NCI-H146 treated with DMSO at 0.1 percent for 48 hours (cell line): ENCODE results near the gene CDC73.
"Not testable (repeated sequence)": the region's sequence is repeated elsewhere in the genome, so short reads cannot be mapped to it uniquely, and the experiment has no call there.

Experiments
- DNase-seq: peaks from one replicate; lab custom pipeline; 2025; ENCODE audit not compliant: unreplicated experiment; lab: John Stamatoyannopoulos, UW

CDC73 gene

DNA sequence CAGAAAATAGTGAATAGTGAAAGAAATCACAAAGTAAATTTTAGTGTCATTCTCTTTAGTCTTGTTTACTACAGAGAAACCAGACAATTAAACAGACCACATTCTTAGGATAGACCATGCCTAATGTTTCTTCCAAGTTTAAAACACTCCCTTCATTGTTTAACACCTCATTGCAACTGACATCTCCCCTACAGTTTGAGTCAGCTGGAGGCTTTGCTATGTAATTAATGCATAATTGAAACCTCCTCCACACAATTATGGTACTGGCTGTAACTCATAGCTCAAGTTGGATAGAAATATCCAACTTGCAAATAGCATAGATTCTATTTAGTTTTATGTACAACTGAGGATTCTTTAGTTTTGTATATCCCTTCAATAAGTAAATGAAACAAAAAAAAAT lies 99.8 kb downstream of the CDC73 start:
- DNase-seq: peak; percentile 5

- peak; percentile 5 for DNase-seq
These were observed 100.3 kb downstream of the CDC73 start for GRCh38 chr1:193222056-193222615.

DNA sequence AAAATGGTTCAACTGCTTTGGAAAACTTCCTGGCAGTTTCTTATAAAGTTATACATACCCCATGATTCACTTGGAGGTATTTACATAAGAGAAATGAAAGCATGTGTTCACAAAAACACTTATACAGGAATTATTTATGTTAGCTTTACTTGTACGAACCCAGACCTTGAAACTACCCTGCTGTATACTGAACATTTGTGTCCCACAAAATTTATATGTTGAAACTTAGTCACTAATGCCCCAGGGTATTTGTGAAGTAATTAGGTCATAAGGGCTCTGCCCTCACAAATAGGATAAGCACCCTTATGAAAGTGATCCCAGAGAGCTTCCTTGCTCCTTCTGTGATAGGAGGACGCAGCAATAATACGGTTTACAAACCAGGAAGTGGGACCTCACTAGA lies 107.3 kb downstream of the CDC73 start:
- DNase-seq: no peak

- not testable (repeated sequence) for DNase-seq
These were observed 109.3 kb downstream of the CDC73 start for GRCh38 chr1:193231146-193231545.

- DNase-seq: no peak
These were observed 112.7 kb downstream of the CDC73 start for GRCh38 chr1:193234530-193234929.

- no peak for DNase-seq
These were observed 115.6 kb downstream of the CDC73 start for GRCh38 chr1:193237381-193237978.

GRCh38 chr1:193240609-193241008 lies 118.8 kb downstream of the CDC73 start:
- DNase-seq: no peak

DNA sequence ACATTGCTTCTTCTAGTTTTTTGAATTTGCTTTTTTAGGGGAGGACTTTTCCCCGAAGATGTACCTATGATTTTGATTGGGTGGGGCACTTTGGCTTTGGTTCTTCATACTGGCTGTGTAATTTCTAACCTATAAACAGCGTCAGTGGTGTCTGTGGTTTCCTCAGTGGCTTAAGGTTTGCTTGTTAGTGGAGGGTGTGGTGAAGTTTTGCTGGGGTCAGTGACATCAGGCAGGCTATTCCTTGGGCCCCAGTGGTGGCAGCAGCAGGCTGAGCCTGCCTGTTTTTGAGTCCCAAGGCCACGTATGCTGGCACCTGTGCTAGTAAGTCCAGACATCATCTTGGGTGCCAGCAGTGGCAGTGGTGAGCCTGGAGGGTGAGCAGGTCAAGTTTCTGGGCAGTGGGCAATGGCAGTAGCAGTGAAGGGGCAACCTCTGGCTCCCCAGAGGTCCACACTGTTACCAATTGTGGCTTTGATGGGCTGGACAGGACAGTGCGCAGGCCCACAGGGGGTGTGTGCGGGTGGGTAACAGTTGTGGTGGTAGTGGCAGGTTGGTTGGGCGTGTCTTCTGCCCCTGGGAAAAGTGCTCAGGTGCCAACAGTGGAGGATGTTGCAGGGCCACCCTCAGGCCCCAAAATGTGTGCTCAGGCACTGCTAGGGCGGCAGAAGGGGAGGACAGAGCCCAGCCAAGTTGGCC lies 119.4 kb downstream of the CDC73 start:
- DNase-seq: no peak

DNA sequence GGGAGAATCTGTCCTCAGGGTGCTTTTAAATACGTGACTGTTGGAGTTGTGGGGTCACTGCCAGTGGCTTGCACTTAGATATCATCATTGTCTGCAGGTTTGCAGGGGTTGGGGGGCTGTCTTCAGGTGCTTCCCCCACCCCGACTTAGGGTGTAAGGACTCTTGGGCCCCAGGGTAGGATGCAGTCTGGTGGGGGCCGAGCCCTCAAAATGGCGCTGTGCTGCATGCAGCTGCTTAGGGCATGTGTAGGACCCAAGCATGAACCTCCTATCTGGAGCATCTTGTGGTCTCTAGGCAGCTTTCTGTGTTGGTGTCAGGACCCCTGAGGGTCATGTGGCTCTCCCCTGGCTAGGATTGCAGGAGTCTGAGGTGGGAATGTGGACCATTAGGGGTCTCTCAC lies 120.2 kb downstream of the CDC73 start:
- no peak for DNase-seq

DNA sequence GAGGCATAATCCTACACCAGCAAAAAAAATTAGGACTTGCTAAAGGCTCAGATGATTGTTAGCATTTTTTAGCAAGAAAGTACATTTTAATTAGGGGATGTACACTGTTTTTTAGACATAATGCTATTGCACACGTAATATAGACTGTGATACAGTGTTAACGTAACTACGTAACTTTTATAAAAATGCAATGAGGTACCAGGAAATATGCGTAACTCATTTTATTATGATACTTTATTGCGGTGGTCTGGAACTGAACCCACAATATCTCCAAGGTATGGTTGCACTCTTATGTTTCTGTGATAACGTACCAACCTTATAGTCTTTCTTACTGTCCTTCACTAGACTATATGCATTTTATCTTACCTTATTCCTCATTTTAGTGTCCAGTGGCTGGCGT lies 127.4 kb downstream of the CDC73 start:
- DNase-seq: no peak

DNA sequence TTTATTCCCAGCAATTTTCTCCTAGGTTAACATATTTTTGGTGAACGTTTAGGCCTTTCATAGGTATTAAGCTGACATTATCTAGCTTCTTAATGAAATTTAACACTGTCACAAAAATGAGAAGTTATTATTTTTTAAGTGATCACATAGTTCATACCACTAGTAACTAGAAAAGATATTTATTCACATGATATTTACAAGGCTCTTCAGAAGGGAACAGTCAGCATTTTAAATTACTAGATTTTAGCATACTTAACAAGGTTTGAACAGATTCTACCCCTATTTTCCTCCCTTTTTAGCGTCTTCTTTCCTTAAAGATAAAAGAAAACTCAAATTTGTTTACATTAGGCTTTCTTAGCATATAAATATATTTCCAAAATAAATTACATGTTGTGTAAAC lies 130.1 kb downstream of the CDC73 start:
- no peak for DNase-seq

DNA sequence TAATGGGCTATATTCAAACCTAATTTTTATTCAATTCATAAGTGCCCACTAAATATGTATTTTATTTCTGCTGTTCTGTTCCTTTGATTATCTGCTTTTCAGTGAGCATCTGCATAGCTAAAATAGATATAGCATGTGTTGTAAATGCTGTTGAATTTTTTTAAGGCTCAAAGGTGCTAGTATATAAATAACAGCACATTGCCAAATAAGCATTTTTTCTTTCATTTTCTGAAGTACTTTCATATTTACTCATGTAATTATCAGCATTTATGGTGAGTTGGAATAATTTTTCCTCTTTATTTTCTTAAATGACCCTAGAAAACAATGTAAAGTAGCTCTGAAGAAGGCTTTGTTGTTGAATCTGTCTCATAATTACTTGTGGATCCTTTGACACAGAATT lies 134.2 kb downstream of the CDC73 start:
- DNase-seq: peak; percentile 10

DNA sequence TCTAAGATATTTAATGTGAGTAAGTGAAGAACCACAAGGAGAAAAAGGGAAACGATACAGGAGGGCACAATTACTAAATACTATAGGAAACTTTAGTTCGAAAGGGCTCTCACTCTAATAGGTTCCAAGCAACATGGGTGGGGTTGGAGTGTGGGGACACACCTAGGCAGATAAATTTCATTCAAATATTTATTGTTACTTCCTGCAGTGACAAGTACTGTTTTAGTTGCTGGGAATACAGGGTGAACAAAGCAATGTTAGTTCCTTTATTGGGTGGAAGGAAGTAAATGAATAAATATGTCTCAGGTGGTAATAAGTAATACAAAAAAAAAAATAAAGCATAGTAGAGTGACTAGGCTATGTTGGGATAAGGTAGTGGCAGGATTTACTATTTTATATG lies 137.8 kb downstream of the CDC73 start:
- DNase-seq: no peak

GRCh38 chr1:193260056-193260745 lies 138.4 kb downstream of the CDC73 start:
- DNase-seq: no peak

- DNase-seq: no peak
These were observed 139.1 kb downstream of the CDC73 start for GRCh38 chr1:193260896-193261295.

DNA sequence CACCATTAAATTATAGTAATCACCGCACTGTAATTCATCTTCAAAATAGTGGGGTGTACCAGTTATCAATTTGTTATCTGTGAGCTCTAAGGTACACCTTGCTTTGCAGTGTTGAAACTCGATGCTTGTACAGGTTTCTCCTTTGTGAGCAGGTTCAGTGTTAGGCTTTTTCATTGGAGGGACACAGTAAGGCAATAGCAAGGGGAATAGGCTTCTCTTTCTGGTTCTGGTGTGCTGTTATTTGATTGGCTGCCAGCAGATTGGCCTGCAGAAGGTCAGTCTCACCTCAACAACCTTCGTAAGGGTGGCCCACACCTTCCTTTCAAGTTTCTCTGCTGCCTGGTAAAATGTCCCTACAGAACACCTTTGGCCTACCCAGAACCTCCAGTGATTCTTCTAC lies 140.8 kb downstream of the CDC73 start:
- no peak for DNase-seq

DNA sequence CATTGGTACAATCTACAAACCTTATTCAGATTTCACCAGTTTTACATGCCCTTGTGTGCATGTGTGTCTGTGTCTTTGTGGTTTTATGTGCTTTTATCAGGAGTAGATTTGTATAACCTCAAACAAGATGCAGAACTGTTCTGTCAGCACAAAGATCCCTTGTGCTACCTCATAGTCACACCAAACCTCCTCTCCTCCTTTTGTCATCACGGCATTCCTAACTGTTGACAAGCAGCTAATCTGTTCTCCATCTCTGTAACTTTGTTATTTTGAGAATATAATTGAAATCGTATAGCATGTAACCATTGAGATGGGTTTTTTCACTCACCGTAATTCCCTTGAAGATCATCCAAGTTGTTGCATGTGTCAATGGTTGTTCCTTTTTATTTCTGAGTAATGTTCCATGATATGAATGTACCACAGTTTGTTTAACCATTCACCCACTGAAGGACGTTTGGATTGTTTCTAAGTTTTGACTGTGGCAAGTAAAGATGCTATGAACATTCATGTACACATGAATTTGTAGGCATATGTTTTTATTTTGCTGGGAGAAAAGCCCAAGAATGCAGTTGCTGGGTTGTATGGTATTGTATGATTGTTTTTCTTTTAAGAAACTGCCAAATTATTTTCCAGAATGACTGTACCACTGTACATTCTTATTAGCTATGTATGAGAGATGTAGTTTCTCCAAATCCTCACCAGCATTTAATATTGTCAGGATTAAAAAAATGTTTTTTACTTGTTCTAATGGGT lies 142.7 kb downstream of the CDC73 start:
- no peak for DNase-seq

GRCh38 chr1:193265716-193266115 lies 143.9 kb downstream of the CDC73 start:
- no peak for DNase-seq

GRCh38 chr1:193266794-193267193 lies 145.0 kb downstream of the CDC73 start:
- DNase-seq: not testable (repeated sequence)

DNA sequence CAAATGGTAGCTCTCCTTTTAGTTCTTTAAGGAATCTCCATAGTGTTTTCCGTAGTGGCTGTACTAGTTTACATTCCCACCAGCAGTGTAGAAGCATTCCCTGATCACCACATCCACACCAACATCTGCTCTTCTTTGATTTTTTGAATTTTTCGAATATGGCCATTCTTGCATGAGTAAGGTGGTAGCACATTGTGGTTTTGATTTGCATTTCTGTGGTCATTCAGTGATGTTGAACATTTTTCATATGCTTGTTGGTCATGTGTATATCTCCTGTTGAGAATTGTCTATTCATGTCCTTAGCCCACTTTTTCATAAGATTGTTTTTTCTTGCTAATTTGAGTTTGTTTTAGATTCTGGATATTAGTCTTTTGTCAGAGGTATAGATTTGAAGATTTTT lies 149.2 kb downstream of the CDC73 start:
- no peak for DNase-seq

DNA sequence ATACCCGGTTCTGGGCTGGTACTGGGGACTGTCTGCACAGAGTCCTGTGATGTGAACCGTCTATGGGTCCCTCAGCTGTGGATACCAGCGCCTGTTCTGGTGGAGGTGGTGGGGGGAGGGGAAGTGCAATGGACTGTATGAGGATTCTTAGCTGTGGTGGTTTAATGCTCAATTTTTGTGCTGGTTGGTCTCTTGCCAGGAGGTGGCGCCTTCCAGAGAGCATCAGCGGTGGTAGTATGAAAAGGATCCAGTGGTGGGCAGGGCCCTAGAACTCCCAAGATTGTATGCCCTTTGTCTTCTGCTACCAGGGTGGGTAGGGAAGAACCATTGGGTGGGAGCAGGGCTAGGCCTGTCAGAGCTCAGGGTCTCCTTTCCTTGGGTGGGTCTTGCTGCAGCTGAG lies 153.9 kb downstream of the CDC73 start:
- no peak for DNase-seq
